ENCODE results near the gene FAM107A. TPM values are rescaled to one million over a fixed set of nuclear protein-coding genes. Genes with fewer than 3 reads are reported as not detected.
A peak's percentile ranks its signal among the peaks of the same experiment; 100 is the strongest.

FAM107A gene
- total and polyA plus RNA-seq, 2 of the 13 experiments (the other 11 are each of a cell fraction or from before 2014, with no cell fraction given) = not detected

- TF ChIP-seq TEF (CRISPR knock-in tag; IDR thresholded peaks at IDR 0.05) (peak; percentile 65; the same call in 1 of the 2 replicates), E2F1 (CRISPR knock-in tag; IDR thresholded peaks at IDR 0.05) (no peak), TAF15 (IDR thresholded peaks at IDR 0.05; ENCODE audit: low read depth, low read length, poor library complexity, severe bottlenecking) (no peak), ZNF331 (CRISPR knock-in tag; IDR thresholded peaks at IDR 0.05) (0 out of 2 replicates have a peak, but pooled peaks have one; percentile 36), CTCF (CRISPR knock-in tag; IDR thresholded peaks at IDR 0.05) (0 out of 2 replicates have a peak, but pooled peaks have one; percentile 3), ZMYM3 (CRISPR knock-in tag; IDR thresholded peaks at IDR 0.05) (no peak), MIXL1 (CRISPR knock-in tag; IDR thresholded peaks at IDR 0.05) (no peak), TP53 (CRISPR knock-in tag; conservative IDR thresholded peaks at IDR 0.05) (no peak), ZNF317 (CRISPR knock-in tag; IDR thresholded peaks at IDR 0.05) (no peak), POLR2G (IDR thresholded peaks at IDR 0.05; ENCODE audit: low read depth, low read length) (peak; percentile 9; the same call in 1 of the 2 replicates), ZNF362 (CRISPR knock-in tag; IDR thresholded peaks at IDR 0.05; ENCODE audit: borderline replicate concordance) (no peak), GATAD2A (CRISPR knock-in tag; IDR thresholded peaks at IDR 0.05) (peak; percentile 82), NFAT5 (CRISPR knock-in tag; IDR thresholded peaks at IDR 0.05) (no peak), IRX3 (CRISPR knock-in tag; IDR thresholded peaks at IDR 0.05; ENCODE audit: borderline replicate concordance, low read depth) (0 out of 2 replicates have a peak, but pooled peaks have one; percentile 51), ZNF460 (CRISPR knock-in tag; IDR thresholded peaks at IDR 0.05; ENCODE audit: borderline replicate concordance) (no peak), ZNF225 (CRISPR knock-in tag; IDR thresholded peaks at IDR 0.05) (no peak), ZNF576 (CRISPR knock-in tag; IDR thresholded peaks at IDR 0.05) (no peak), ZNF431 (CRISPR knock-in tag; IDR thresholded peaks at IDR 0.05; ENCODE audit: borderline replicate concordance, low read depth) (no peak)
Observed at GRCh38 chr3:58537412-58538301, 39.5 kb downstream of the FAM107A start (continued).

All from HepG2 (cell line).